HG02885 (cell line): ENCODE measurements around the gene OR2T2.
A peak's percentile ranks its signal among the peaks of the same experiment; 100 is the strongest.
"Not testable (repeated sequence)": the region's sequence is repeated elsewhere in the genome, so short reads cannot be mapped to it uniquely, and the experiment has no call there.

Experiments
- ATAC-seq: cut with Tn5 transposase; IDR thresholded peaks from one replicate; pipeline ENCODE4 v1.9.1; 2021; ENCODE audit warnings: mild to moderate bottlenecking; ENCODE audit not compliant: unreplicated experiment, poor library complexity

OR2T2 gene

GRCh38 chr1:248445399-248445798, at the start of gene OR2T2:
TSS of gene OR2T2 (plus strand) at chr1:248445637. CDS start at chr1:248452798, 7,161 bp downstream.
- not testable (repeated sequence) for ATAC-seq

GRCh38 chr1:248402748-248403147, 42.7 kb upstream of the OR2T2 start, which contains the start of gene OR2T1:
TSS of gene OR2T1 (plus strand) at chr1:248403048. CDS start at chr1:248406148, 3,100 bp downstream.
- no peak for ATAC-seq

GRCh38 chr1:248404024-248404423, 41.4 kb upstream of the OR2T2 start:
- peak; percentile 36 for ATAC-seq

- peak; percentile 62 for ATAC-seq
Observed at GRCh38 chr1:248406721-248407692, 38.4 kb upstream of the OR2T2 start.

GRCh38 chr1:248416226-248416625, 29.2 kb upstream of the OR2T2 start:
- ATAC-seq, result no peak

- no peak for ATAC-seq
Observed at GRCh38 chr1:248417854-248418253, 27.6 kb upstream of the OR2T2 start.

- ATAC-seq, result no peak
Observed at GRCh38 chr1:248421384-248421783, 24.1 kb upstream of the OR2T2 start.

GRCh38 chr1:248427526-248428191, 17.8 kb upstream of the OR2T2 start:
- peak; percentile 45 for ATAC-seq

GRCh38 chr1:248428192-248428533, 17.3 kb upstream of the OR2T2 start:
- ATAC-seq, result peak; percentile 99

GRCh38 chr1:248431683-248432082, 13.8 kb upstream of the OR2T2 start:
- not testable (repeated sequence) for ATAC-seq

- not testable (repeated sequence) for ATAC-seq
Observed at GRCh38 chr1:248432201-248432600, 13.2 kb upstream of the OR2T2 start.

- ATAC-seq, result not testable (repeated sequence)
Observed at GRCh38 chr1:248433811-248434415, 11.5 kb upstream of the OR2T2 start.

GRCh38 chr1:248434913-248435312, 10.5 kb upstream of the OR2T2 start:
- ATAC-seq, result peak; percentile 54

- ATAC-seq, result peak; percentile 65
Observed at GRCh38 chr1:248436303-248436702, 9.1 kb upstream of the OR2T2 start.

- peak; percentile 51 for ATAC-seq
Observed at GRCh38 chr1:248438668-248439067, 6.8 kb upstream of the OR2T2 start.

GRCh38 chr1:248439283-248439682, 6.2 kb upstream of the OR2T2 start:
- ATAC-seq, result not testable (repeated sequence)

GRCh38 chr1:248442500-248443277, 2.7 kb upstream of the OR2T2 start:
- not testable (repeated sequence) for ATAC-seq

- not testable (repeated sequence) for ATAC-seq
Observed at GRCh38 chr1:248444603-248445002, 834 bp upstream of the OR2T2 start.

GRCh38 chr1:248448409-248449074, 3.1 kb downstream of the OR2T2 start:
- ATAC-seq, result peak; percentile 51
